Hippocampal formation (tissue), 2 donors: ENCODE data around the gene TENM4.

Source experiments
- DNase-seq, 2 donors: peaks; one replicate each; lab custom pipeline; 2025; lab: John Stamatoyannopoulos, UW

The TENM4 gene

GRCh38 chr11:79418241-79418640 is 22.6 kb downstream of the TENM4 start:
- DNase-seq, result no peak

GRCh38 chr11:79417069-79417920 is 23.5 kb downstream of the TENM4 start:
- DNase-seq, result no peak

- DNase-seq, result no peak
Measured at GRCh38 chr11:79415912-79416311, 24.9 kb downstream of the TENM4 start.

- DNase-seq, result no peak
Measured at GRCh38 chr11:79415411-79415810, 25.4 kb downstream of the TENM4 start.

GRCh38 chr11:79414644-79415317 is 26.0 kb downstream of the TENM4 start:
- no peak for DNase-seq

- no peak for DNase-seq
Measured at GRCh38 chr11:79414041-79414440, 26.8 kb downstream of the TENM4 start.

GRCh38 chr11:79413268-79413667 is 27.6 kb downstream of the TENM4 start:
- peak in 1 of 2 donors; percentile 8 for DNase-seq

- DNase-seq, result no peak
Measured at GRCh38 chr11:79412761-79413160, 28.1 kb downstream of the TENM4 start.

- no peak for DNase-seq
Measured at GRCh38 chr11:79409330-79409729, 31.5 kb downstream of the TENM4 start.

GRCh38 chr11:79406376-79406775 is 34.5 kb downstream of the TENM4 start:
- DNase-seq, result no peak

- DNase-seq, result no peak
Measured at GRCh38 chr11:79404806-79405205, 36.0 kb downstream of the TENM4 start.

- DNase-seq, result no peak
Measured at GRCh38 chr11:79404325-79404724, 36.5 kb downstream of the TENM4 start.

GRCh38 chr11:79403839-79404238 is 37.0 kb downstream of the TENM4 start:
- DNase-seq, result no peak

GRCh38 chr11:79402912-79403311 is 37.9 kb downstream of the TENM4 start:
- no peak for DNase-seq

GRCh38 chr11:79400717-79401330 is 40.0 kb downstream of the TENM4 start:
- DNase-seq, result peak in 1 of 2 donors; percentile 14

GRCh38 chr11:79400206-79400605 is 40.6 kb downstream of the TENM4 start:
- DNase-seq, result no peak

- no peak for DNase-seq
Measured at GRCh38 chr11:79397252-79397651, 43.6 kb downstream of the TENM4 start.

- no peak for DNase-seq
Measured at GRCh38 chr11:79396674-79397073, 44.2 kb downstream of the TENM4 start.

GRCh38 chr11:79396001-79396400 is 44.8 kb downstream of the TENM4 start:
- DNase-seq, result no peak

GRCh38 chr11:79393362-79394043 is 47.3 kb downstream of the TENM4 start:
- DNase-seq, result no peak

- DNase-seq, result no peak
Measured at GRCh38 chr11:79392161-79392560, 48.7 kb downstream of the TENM4 start.

GRCh38 chr11:79390923-79391322 is 49.9 kb downstream of the TENM4 start:
- no peak for DNase-seq
